Stimulated activated CD8-positive, alpha-beta memory T cell treated with anti-CD3 and anti-CD28 coated beads, Interleukin-15, amount 100 ng/mL, for 4 hours (primary cell): ENCODE data around the gene APLP2.
"Not testable (repeated sequence)": the region's sequence is repeated elsewhere in the genome, so short reads cannot be mapped to it uniquely, and the experiment has no call there.

Experiments used
- DNase-seq, 2 donors: peaks; one replicate each; pipeline ENCODE4 v3.0.0-alpha.2; 2020; ENCODE audit warnings: low read depth in 2 of 2

Gene APLP2

DNA sequence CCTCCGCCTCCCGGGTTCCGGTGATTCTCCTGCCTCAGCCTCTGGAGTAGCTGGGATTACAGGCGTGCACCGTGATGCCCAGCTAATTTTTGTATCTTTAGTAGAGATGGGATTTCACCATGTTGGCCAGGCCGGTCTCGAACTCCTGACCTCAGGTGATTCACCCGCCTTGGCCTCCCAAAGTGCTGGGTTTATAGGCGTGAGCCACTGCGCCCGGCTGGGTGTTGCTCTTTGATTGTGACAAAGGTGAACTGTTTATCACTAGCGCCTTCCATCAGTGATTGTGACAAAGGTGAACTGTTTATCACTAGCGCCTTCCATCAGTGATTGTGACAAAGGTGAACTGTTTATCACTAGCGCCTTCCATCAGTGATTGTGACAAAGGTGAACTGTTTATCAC, 123.9 kb downstream of the APLP2 start:
- DNase-seq: not testable (repeated sequence)
